Measurements from ENCODE around the gene SNED1.
A peak's percentile ranks its signal among the peaks of the same experiment; 100 is the strongest.
"Not testable (repeated sequence)": the region's sequence is repeated elsewhere in the genome, so short reads cannot be mapped to it uniquely, and the experiment has no call there.

SNED1 gene

DNA sequence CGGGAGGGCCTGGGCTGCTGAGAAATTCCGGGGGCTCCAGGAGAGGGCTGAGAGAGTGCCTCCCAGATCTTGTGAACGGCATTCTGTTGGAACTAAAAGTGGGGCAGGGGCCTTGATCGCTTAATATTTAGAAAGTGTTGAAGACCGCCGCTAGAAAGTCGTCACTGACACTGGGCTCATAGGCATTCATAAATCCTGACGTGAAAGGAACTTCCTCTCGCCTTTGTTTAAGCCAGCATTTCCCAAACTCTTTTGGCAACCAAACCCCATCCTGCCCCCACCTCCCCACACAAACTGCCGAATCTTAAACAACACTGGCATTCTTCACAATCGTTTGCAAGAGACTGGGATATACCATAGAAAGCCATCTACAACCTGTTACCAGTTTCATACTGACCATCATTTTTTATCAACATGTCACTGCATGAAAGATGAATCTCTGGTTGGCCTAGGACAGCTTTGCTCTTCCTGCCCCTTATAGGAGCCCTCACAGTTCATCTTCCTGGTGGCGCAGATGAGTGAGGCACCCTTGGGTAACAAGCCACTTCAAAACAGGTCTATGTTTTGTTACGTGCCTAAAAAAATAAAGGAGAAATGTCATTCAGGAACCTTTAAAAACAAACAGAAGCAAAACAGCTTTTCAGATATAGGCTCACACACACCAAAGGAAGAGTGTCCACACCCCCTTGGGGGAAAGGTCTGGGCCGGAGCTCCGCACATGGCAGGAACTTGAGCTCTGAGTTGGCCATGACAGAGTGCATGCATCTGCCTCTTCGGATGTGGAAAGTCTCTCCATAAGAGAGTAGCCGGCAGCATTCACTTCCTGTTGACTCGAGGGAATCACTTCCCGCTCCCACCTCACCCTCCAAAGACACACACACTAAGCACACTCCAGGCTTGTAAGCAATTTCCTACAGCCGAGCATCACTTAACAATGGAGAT is 90.6 kb downstream of the SNED1 start:
- no peak for DNase-seq

DNA sequence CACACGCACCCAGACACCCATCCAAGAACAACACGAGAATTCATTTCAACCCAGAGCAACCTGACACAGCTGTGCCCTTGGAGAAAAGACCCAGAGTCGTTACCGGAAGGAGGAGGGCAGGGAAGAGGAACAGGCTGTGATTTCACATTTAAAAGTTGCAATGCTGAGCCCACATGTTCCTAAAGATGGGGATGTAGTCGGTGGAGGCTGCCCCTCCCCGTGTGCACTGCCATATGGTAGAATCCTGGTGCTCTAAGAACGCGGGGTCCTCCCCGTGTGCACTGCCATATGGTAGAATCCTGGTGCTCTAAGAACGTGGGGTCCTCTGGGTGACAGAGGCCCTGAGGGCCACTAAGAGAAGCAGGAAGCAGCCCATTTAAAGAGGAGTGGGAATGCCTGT is 92.8 kb downstream of the SNED1 start:
- DNase-seq, result no peak

DNA sequence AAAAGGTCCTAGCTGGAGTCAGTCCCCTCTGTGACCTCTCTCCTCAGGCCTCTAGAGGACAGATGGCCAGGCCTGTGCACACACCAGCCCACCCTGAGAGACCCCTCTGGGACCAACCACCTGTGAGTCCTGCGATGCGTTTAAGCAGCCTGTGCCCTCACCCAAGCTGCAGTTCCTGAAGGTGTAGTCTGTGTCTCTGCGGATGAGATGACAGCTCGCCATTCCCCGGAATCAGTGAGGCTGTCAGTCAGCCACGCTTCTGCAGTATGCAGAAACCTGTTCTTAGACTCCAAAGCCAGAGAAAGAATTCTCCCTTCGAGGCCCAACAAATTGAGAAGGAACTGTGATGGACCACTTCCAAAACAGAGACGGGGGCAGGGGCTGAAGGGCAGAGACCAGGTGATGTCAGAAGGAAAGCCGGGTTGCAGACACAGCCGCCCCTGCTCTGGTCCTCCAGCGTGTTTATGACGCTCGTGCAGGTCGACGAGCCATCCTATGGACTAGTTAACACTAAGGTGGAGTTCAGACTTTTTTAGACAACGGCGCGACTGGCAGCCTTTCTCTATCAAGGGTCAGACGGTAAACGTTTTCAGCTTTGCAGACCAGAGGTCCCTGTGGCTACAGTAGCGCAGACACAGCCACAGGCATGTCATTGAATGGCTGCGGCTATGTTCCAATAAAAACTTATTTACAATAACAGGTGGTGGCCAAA is 93.5 kb downstream of the SNED1 start:
- peak; percentile 13 for DNase-seq

DNA sequence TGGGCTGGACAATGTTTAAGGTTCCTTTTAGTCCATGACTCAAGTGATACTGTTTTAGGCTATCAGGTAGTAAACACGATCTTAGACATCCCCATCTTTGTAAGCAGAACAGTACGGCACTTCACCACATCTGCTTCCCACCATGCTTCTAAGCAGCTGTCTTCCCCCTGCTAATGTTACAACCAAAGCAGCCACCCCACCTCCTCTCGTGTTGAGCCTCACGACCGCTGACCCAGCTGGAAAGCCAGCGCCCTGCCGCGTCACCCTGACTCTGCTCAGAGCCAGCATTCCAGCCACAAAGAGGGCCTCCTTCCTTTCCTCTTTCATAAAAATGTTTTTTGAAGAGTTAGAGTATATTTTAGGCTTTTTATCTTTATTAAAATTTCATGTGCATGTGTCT is 94.3 kb downstream of the SNED1 start:
- no peak for DNase-seq

DNA sequence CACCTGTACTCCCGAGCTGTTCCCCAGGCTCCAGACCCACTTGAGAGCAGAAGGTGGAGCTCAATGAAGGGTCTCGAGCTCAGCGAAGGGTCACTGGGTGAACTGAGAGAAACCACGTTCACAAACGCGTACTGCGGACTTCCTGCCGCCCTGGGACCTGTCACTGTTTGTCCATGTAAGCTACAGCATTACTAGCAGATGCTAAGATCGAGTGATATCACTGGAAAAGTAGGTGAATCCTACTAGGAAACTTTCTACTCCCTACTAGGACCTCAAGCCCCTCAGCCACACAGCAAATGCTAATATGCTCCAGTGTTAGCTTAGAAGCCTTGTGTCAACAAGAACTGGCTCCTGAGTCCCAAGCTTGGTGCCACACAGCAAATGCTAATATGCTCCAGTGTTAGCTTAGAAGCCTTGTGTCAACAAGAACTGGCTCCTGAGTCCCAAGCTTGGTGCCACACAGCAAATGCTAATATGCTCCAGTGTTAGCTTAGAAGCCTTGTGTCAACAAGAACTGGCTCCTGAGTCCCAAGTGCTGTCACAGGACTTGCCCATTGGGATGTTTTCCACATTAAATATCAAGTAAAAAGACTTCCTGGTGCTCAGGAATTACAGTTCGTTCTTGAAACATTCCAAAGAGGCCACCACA is 94.8 kb downstream of the SNED1 start:
- peak; percentile 69 for DNase-seq

DNA sequence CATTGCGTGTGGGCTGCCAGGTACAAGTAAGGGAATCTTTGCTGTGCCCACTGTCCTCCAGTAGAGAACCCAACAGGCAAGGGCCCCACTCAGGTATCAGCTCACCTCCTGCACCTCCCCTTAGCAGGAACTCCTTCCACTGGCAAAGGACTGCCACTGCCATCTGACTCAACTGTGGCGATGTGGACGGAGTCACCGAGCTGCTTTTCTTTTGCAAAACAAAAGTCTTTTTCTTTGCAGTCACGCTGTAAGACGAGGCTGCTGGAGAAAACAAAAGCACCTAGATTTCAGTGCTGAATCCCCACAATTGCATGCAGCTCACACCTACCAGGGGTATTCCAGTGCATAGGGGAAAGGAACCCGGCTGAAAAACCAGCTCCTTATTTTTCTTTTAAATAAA is 95.8 kb downstream of the SNED1 start:
- DNase-seq, result no peak

DNA sequence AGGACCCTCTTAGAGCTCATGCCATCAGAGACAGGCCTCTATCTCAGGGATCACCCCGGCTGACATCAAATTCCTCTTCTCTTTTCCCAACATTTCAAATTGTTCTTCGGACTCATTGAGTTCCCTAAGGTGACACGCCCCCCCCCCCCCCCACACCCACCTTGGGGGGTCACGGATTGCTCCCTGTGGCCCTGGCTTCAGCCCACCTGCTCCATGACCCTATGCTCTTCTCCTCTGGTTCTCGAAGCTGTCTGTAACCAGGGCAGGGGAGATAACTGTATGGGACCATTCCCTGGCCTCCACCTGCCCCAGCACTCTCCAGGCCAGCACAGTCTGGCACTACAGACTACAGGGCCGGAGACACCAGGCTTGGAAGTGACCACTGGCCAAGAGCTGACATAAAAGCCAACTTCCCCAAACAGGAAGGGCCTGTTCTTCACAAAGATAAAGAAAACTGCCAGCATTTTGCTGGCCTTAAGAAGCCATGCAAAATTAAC is 96.6 kb downstream of the SNED1 start:
- no peak for DNase-seq

DNA sequence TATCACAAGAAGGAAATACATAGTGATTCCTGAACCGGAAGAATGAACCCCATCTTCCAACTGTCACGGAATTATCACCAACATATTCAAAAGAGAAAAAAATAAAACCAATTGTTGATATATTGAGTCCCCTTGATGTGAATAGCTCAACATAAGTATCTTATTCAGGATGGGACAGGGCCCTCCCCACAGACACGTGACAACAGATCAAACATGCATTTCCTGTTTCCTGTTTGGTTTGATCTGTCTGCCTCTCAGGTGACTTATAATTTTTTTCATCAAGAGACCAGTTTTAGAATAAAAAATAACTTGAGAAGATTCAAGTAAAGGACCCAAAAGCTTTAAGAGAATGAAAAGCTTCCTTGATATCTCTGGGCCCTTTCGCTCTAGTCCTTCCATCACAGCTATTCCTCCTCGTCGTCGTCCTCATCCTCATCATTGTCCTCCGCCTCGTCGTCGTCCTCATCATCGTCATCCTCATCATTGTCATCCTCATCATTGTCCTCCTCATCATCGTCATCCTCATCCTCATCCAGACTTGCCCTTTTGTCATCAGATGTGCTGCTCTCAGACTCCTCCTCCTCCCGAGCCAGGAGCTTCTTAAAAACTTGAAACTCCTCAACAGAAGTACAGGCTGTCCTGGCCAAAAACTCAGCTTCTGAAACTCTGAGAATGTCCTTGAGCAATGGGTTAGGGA is 97.3 kb downstream of the SNED1 start:
- no peak for DNase-seq

DNA sequence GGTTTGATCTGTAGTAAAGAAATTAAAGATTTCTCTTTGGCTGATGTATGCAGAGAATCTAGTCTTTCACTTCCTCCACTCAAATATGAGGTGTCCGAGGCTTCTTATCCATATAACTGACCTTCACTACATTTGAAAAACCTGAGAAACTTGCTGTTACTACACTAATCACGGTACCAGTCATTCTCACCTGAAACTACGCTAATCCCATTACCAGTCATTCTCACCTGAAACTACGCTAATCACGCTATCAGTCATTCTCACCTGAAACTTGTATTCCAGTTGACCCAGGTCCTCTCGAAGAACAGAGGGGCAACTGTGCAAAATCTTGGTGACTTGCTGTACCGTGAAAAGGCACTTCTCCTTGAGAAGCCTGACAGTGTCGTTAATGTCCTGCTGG is 98.6 kb downstream of the SNED1 start:
- no peak for DNase-seq

DNA sequence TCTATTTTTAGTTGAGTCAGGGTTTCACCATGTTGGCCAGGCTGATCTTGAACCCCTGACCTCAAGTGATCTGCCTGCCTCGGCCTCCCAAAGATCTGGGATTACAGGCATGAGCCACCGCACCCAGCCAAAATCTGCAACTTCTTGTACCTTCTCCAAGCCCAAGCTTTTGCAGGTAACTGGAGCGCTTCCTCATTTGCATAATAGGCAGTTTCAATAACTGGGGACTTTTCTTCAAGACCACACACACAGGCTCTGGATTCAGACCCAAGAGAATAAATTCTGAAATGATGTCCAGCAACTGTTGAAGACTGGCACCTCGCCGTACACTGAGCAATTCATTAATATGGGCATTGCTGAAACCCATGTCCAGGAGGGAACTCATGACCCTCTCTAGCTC is 100.8 kb downstream of the SNED1 start:
- DNase-seq, result no peak

DNA sequence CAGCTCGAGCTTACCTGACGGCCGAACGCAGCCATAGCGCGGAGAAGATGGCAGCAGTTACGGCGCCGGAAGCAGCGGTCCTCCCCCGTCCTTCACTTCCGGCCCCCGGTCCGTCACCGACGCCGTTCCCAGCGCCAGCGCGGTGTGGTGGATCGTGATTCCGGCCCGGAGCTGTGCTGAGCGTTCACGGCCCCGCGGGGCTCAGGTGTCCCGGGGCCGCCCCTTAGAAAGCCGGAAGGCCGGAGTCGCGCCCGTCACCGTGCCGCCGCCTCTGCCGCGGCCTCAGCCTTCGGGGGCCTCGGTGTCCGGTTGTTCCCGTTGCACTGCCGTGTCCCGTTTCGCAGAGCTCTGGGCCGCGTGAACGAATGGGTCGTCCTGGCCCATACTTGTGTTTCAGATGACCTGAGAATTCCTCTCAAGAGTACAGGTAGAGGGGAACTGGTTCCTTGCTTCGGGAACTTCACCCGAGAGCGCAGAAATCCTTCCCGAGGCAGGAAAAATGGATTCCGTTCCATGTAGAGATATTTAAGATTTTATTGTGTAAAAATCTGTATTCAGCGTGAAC is 103.9 kb downstream of the SNED1 start, which contains the start of gene MTERF4:
Gene MTERF4 (minus strand): TSS at position 49 of the 565 bp plus-strand sequence. CDS start 14 bp downstream, at position 35.
- peak; percentile 50 for DNase-seq

DNA sequence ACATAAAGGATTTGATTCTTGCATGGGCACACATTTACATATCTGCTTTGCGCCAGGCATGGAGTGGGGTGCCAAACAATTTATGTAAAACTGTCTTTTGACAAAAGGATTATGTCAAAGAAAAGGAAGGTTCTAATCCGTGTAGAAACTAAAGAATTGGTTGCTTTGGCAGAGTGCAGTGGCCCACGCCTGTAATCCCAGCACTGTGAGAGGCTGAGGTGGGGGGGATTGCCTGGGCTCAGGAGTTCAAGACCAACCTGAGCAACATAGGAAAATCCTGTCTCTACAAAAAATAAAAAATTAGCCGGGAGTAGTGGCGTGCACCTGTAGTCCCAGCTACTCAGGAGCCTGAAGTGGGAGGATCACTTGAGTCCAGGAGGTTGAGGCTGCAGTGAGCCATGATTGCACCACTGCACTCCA is 104.8 kb downstream of the SNED1 start:
- DNase-seq, result no peak

DNA sequence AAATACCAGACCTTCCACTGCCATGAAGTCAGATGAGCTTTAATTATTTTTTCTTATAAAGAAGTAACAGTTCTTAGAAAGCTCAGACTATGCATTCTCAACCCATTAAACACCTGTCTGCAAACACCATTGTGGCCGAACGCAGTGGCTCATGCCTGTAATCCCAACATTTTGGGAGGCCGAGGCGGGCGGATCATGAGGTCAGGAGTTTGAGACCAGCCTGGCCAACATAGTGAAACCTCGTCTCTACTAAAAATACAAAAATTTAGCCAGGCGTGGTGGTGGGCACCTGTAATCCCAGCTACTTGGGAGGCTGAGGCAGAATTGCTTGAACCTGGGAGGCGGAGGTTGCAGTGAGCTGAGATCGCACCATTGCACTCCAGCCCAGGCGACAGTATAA is 106.2 kb downstream of the SNED1 start:
- not testable (repeated sequence) for DNase-seq

DNA sequence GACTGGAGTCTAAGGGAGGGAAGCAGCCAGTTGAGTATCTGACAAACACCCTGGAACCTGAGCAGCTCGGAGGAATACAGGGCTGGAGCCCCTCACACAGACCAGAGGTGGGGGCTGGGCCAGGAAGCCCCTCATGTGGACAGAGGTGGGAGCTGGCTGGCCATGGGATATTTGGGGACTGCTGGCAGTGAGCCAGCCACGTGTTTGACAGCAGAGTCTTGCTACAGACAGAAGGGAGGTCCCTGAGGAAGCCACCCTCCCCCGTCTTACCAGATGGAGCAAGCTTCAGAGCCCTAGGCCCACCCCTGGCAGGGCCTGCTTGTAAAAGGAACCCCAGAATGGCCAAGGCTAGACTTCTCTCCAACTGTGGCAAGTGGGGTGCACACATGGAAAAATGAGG is 107.2 kb downstream of the SNED1 start:
- no peak for DNase-seq

DNA sequence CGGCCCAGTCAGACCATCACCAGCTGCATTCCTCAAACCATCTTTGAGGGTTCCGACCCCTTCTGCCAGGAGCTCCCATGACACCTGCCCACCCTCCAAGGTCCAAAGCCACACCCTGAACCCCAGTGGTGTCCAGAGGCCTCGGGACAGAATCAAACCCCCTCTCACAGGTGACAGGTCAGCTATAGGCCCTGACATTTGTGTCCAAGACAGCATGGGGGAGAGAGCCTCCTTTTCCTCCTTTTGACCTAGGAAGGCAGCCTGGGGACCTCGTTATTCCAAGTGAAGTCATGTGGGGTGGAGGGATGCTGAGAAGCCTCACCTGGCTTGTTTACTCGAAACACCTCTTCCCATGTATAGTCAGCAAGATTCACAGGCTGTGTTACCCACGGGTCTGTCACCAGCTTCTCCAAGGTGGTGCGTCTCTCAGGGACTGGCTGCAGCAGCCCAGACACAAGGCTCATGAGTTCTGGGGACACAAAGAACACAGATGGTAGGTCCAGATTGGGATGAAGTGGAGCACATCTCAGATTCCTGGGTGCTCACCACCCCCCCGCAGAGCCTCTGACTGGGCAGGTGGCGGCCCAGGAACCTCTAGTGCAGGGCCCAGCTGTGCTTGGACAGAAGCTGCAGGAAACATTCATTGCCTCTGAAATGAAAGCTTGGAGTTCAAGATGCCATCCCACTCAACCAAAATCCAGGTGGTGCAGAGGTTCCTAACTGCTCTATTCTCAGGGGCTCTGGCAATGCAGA is 108.8 kb downstream of the SNED1 start:
- no peak for DNase-seq

DNA sequence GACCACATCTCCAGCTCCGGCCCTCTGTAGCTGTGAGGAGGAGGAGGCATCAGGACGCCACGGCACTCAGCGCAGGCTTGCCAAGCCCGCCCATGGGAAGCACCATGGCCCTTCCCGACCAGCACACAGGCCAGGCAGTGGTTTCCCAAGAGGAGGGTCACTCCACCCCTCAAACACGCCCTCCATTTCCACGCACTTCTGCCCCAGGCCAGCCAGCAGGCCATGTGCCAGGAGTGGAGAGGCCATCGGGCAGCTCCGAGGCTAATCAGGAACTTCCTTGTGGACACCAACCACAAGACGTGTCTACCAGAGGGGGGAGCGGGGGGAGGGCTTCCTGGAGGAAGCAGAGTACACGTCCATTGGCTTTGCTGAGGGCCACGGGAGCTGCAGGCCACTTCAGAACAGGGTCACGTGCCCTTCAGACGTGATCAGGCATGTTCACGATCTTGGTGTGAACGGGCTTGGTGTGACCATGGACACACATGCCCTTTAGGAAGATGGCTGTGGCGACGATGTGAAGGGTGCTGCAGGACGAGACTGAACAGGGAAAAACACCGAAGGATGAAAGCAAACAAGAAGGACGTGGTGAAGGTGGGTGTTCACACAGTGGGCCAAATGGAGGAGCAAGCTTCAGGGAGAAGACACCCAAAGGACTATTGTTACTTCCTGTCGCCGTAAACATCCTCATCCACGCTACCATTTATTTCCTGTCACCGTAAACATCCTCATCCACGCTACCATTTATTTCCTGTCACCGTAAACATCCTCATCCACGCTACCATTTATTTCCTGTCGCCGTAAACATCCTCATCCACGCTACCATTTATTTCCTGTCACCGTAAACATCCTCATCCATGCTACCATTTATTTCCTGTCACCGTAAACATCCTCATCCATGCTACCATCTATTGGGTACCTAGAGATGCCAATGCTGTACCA is 110.1 kb downstream of the SNED1 start:
- no peak for DNase-seq

DNA sequence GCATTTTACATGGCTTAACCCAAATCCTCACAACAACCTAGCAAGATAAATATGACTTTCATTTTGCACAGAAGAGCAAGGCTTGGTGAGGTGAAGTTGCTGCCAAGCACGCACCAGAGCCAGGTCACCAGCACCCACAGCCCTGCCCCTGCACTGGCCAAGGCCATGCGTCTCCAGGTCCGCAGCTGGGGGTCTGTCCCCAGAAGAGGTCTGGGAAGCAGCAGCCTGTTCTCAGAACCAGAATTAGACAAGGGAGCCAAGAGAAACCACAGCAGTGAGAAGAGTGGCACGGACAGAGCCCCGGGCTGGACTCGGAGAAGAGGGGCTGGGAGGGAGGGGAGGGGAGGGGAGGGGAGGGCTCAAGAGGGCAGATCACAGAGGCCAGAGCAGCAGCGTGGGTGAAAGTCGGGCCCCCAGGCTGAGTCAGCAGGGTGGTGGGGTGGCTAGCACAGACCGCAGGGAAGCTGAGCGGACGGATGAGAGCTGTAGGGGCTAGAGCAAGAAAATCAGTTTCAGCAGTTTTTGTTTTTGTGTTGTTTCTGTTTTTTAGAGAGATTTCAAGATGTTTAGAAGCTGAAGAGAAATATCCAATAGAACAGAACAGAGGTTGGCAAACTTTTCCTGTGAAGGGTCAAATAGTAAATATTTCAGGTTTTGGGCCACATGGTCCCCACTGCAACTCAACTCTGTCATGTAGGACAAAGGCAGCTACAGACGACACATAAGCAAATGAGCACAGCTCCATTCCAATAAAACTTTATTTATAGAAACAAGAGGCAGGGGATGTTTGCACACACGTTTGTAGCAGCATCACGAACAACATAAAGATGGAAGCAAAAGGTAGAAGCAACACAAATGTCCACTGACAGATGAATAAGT is 111.0 kb downstream of the SNED1 start:
- DNase-seq, result no peak

DNA sequence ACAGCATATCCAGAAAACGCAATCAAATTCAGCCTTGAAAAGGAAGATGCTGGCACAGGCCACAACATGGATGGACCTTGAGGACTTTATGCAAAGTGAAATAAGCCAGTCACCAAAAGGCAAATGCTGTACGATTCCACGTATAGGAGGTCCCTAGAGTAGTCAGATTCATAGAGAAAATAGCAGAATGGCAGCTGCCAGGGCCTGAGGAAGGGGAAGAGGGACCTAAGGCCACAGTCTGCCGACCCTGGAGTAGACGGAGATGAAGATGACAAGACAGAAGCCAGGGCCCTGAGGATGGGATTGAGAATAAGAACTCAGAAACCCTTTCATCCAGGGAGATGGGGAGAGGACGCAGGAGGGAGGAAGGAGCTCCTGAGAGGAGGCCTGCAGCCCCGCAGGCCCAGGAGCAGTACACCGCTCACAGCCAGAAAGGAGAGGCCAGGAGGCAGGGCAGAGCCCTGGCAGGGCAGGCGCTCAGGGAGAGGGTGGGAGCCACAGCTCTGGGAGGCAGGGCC is 111.7 kb downstream of the SNED1 start:
- DNase-seq, result no peak
